HepG2 (cell line): ENCODE results near the gene DNM3. TPM values are rescaled to one million over a fixed set of nuclear protein-coding genes. Genes with fewer than 3 reads are reported as not detected.

Experiments
- ATAC-seq: fragments of 200-7000 bp; cut with Tn5 transposase; 3 replicates; pipeline ENCODE4 v1.9.1; 2020; ENCODE audit warnings: mild to moderate bottlenecking, moderate library complexity
- BruUV-seq: library from RNA; stranded (reverse); fragments of 400-500 nt; replicated peaks from 2 replicates; lab custom pipeline; 2021; lab: Mats Ljungman, UMichigan
- CTCF ChIA-PET: fragments of 300-600 bp; formaldehyde crosslinking; extraction: SDS; loops from one replicate; lab custom pipeline; 2021; ENCODE audit warnings: low total read pairs, inconsistent platforms, low intra/inter-chr PET ratio; lab: Yijun Ruan, JAX
- POLR2A ChIA-PET: fragments of 350-600 bp; sonication (Branson Sonifier 250); formaldehyde crosslinking; loops from one replicate; lab custom pipeline; 2020; ENCODE audit warnings: antibody characterized with exemption, inconsistent platforms; lab: Yijun Ruan, JAX
- DNase-seq: peaks from one replicate; pipeline ENCODE4 v3.0.0-alpha.2; 2015; ENCODE audit warnings: low spot score
- FAIRE-seq: peaks from 3 replicates; lab custom pipeline; 2011; peaks lifted over from hg19 to GRCh38; lab: Jason Lieb, UNC
- H2AFZ ChIP-seq: one replicate; pipeline ENCODE4 v1.6.1; 2011; ENCODE audit warnings: low read length, inconsistent platforms
- H3K27ac ChIP-seq: fragments of 300-600 bp; 3 replicates; pipeline ENCODE4 v1.8.0; 2011; ENCODE audit warnings: mixed run types, mild to moderate bottlenecking, mixed read lengths, low read length, inconsistent platforms; ENCODE audit not compliant: insufficient read depth; ENCODE audit errors: extremely low read length
- H3K27me3 ChIP-seq, 2 experiments: fragments of 200-600 bp in 1 of 2; 2 replicates in 1 of 2; 3 replicates in 1 of 2; pipeline versions ENCODE4 v1.6.0 to v1.8.0; 2011; ENCODE audit warnings: low read length in 2 of 2, mild to moderate bottlenecking in 2 of 2, moderate library complexity in 2 of 2, inconsistent platforms in 1 of 2; ENCODE audit not compliant: insufficient read depth in 2 of 2, control insufficient read depth in 1 of 2
- H3K36me3 ChIP-seq, 2 experiments: fragments of 200-600 bp in 1 of 2; replicated peaks in 1 of 2; 2 replicates in 1 of 2; 3 replicates in 1 of 2; pipeline versions ENCODE4 v1.5.1 to v1.8.0; 2011; ENCODE audit warnings: low read length in 2 of 2, inconsistent platforms in 1 of 2; ENCODE audit not compliant: insufficient read depth in 2 of 2, control insufficient read depth in 1 of 2
- H3K4me1 ChIP-seq: 2 replicates; pipeline ENCODE4 v1.5.1; 2012; ENCODE audit warnings: low read length, inconsistent platforms; ENCODE audit not compliant: insufficient read depth
- H3K4me2 ChIP-seq: 2 replicates; pipeline ENCODE4 v1.6.0; 2011; ENCODE audit warnings: low read depth, low read length, inconsistent platforms
- H3K4me3 ChIP-seq, 3 experiments: fragments of 200-600 bp in 1 of 3; sonication (generic), shearing (Covaris generic) in 1 of 3; replicated peaks in 1 of 3; 2 replicates each; pipeline ENCODE4 v1.5.1; 2011 to 2016; ENCODE audit warnings: low read length in 3 of 3, inconsistent platforms in 2 of 3, low read depth in 2 of 3, mild to moderate bottlenecking in 2 of 3, control low read depth in 1 of 3, mixed read lengths in 1 of 3; ENCODE audit not compliant: insufficient read depth in 1 of 3
- H3K79me2 ChIP-seq: one replicate; pipeline ENCODE4 v1.6.1; 2011; ENCODE audit warnings: low read length, inconsistent platforms; ENCODE audit not compliant: insufficient read depth
- H3K9ac ChIP-seq: 2 replicates; pipeline ENCODE4 v1.6.0; 2011; ENCODE audit warnings: mild to moderate bottlenecking, low read depth, low read length, inconsistent platforms; ENCODE audit not compliant: insufficient read depth
- H3K9me3 ChIP-seq: 2 replicates; pipeline ENCODE4 v1.5.1; 2012; ENCODE audit warnings: mild to moderate bottlenecking, low read length
- H4K20me1 ChIP-seq: 2 replicates; pipeline ENCODE4 v1.6.0; 2011; ENCODE audit warnings: inconsistent platforms, mild to moderate bottlenecking, low read length, moderate library complexity; ENCODE audit not compliant: insufficient read depth
- ARHGAP35 ChIP-seq: sonication (generic); formaldehyde crosslinking; IDR thresholded peaks from 2 replicates; pipeline ENCODE4 v1.9.0; 2022; ENCODE audit warnings: mild to moderate bottlenecking, inconsistent platforms, moderate library complexity, missing genetic modification reagents, borderline replicate concordance
- CC2D1A ChIP-seq: sonication (generic); formaldehyde crosslinking; IDR thresholded peaks from 2 replicates; pipeline ENCODE4 v1.8.1; 2023; ENCODE audit warnings: mild to moderate bottlenecking, missing genetic modification reagents
- GZF1 ChIP-seq: sonication (generic); formaldehyde crosslinking; IDR thresholded peaks from 2 replicates; pipeline ENCODE4 v1.5.1; 2020; ENCODE audit warnings: mild to moderate bottlenecking, missing genetic modification reagents
- HMG20A ChIP-seq: IDR thresholded peaks from 2 replicates; pipeline ENCODE4 v1.6.1; 2016; ENCODE audit warnings: borderline replicate concordance
- ZFP36L2 ChIP-seq: sonication (generic); formaldehyde crosslinking; IDR thresholded peaks from 2 replicates; pipeline ENCODE4 v1.4.0; 2020; ENCODE audit warnings: missing genetic modification reagents
- WGBS: methylation state at CpG from one replicate; pipeline ENCODE4 v1.1.6; 2017; ENCODE audit warnings: low lambda C conversion rate; 5-methylcytosine and 5-hydroxymethylcytosine counted together
- in situ Hi-C: cut with HindIII; loops from 2 replicates; pipeline ENCODE4 v1.10.0; 2017; ENCODE audit warnings: low pct_unique_long_range_greater_than_20kb; ENCODE audit not compliant: extremely low pct_ligation_motif_present
- intact Hi-C: fragments of 100-400 bp; cut with micrococcal nuclease; formaldehyde crosslinking; loops from one replicate; pipeline ENCODE4 v1.10.0; 2022; ENCODE audit not compliant: unreplicated experiment
- polyA plus RNA-seq, 8 experiments: library from polyadenylated mRNA; depleted of rRNA in 3 of 8; stranded (reverse) in 7 of 8; unstranded in 1 of 8; fragments of >200 nt; fragmentation: Illumina TruSeq in 4 of 8; extraction: Trizol in 4 of 8; gene quantifications; 2 replicates each; pipeline versions ENCODE4 v1.2.1 to v1.2.3, GENCODE V29; 2011 to 2016; ENCODE audit warnings: low read depth in 4 of 8, missing spikeins in 1 of 8, mixed read lengths in 1 of 8; ENCODE audit not compliant: insufficient read depth in 1 of 8
- total RNA-seq, 5 experiments: library from RNA; depleted of rRNA; stranded (reverse); fragments of >200 nt; fragmentation: Illumina TruSeq; extraction: Trizol; gene quantifications; 2 replicates each; pipeline ENCODE4 v1.2.3, GENCODE V29; 2016; ENCODE audit warnings: low read depth in 1 of 5
- TF ChIP-seq, protein P1 (sequence below): sonication (generic); formaldehyde crosslinking; IDR thresholded peaks from 2 replicates; pipeline ENCODE4 v1.9.0; 2021; ENCODE audit warnings: missing genetic modification reagents, borderline replicate concordance
- TF ChIP-seq, protein P2 (sequence below): sonication (generic); formaldehyde crosslinking; IDR thresholded peaks from 2 replicates; pipeline ENCODE4 v1.8.1; 2022; ENCODE audit warnings: low read depth, mild to moderate bottlenecking, missing genetic modification reagents
- TF ChIP-seq, protein P3 (sequence below): sonication (generic); formaldehyde crosslinking; IDR thresholded peaks from 2 replicates; pipeline ENCODE4 v1.8.1; 2022; ENCODE audit warnings: mild to moderate bottlenecking, missing genetic modification reagents
- TF ChIP-seq, protein P4 (sequence below): sonication (generic); formaldehyde crosslinking; conservative IDR thresholded peaks from 2 replicates; pipeline ENCODE4 v1.4.0; 2020; ENCODE audit warnings: missing genetic modification reagents

DNM3 gene
- total and polyA plus RNA-seq, 2 of the 13 experiments (the other 11 are each of a cell fraction or from before 2014, with no cell fraction given), result 0.05 TPM; not detected in 1

DNA sequence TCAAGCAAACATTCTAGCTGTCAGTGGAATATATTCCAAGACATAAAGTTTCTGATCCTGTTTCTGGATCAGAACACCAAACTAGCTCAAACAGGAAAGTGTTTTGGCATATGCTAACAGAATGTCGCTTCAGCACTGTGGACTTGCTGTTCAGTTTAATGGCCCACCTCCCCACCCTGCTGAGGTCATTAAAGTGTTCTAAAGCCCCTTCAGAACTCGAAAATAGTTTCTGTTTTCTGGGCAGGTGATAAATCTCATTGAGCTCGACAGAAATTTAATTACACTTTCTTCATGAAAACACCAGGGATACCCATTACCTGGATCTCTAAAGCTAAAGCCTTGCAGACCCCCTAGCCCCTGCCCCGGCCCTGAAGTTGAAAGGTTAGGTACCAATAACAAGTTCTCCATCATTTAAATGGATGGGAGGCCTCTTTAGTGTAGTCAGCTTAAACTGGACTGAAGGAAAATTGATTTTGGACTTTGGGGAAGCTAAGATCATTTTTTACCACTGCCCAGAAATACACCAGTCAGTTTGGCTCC, 575.3 kb downstream of the DNM3 start:
- no peaks in the 10 kb centered on the region for H4K20me1 ChIP-seq
- in situ Hi-C loops (no loop called here), intact Hi-C loops (no loop called here)
- TF ChIP-seq ARHGAP35 (CRISPR knock-in tag) (no peak), ZFP36L2 (CRISPR knock-in tag) (no peak)
- TF ChIP-seq, all 625 proteins: peak for 0
- Histone ChIP-seq H3K4me1 (no peaks in the 10 kb centered on the region), H3K27me3 (no peaks in the 10 kb centered on the region), H3K27ac (no peak overlapping the region), H3K4me3 (no peak overlapping the region), H3K79me2 (no peaks in the 10 kb centered on the region), H3K9ac (no peak overlapping the region), H3K36me3 (no peaks in the 10 kb centered on the region), H2AFZ (no peak overlapping the region), H3K9me3 (no peaks in the 10 kb centered on the region), H3K4me2 (no peak overlapping the region)
- ChIA-PET CTCF (no interaction called here), POLR2A (no interaction called here)
- ATAC-seq (no peak), FAIRE-seq (no peak), DNase-seq (no peak)
- 10% methylated on average over 4 of the region's 4 CpGs for WGBS
- no TSS peak for BruUV-seq

DNA sequence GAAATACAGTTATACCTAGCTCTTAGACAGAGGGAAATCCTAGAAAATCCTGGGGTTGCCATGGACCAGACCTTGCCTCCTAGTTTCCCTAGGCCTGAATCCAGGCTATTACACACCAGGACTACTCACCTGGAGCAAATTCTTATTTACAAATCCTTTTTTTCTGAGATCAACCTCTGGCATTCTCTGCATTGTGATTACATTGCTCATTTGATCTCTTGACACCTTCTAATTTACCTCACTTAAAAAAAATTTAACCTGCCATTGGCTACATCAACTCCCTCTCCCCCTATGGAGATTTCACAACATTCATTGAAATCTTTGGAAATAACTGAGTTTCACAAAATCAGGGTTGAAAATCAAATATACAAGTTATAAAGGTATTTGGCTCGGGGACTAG, 576.3 kb downstream of the DNM3 start:
- Histone ChIP-seq H3K27ac (no peak overlapping the region), H2AFZ (no peak overlapping the region), H3K9ac (no peak overlapping the region), H3K36me3 (no peaks in the 10 kb centered on the region), H3K79me2 (no peaks in the 10 kb centered on the region), H3K9me3 (no peaks in the 10 kb centered on the region), H3K27me3 (no peaks in the 10 kb centered on the region), H3K4me1 (no peaks in the 10 kb centered on the region), H3K4me3 (no peak overlapping the region), H3K4me2 (no peak overlapping the region), H4K20me1 (no peaks in the 10 kb centered on the region)
- no TSS peak for BruUV-seq
- ATAC-seq (no peak), DNase-seq (no peak), FAIRE-seq (no peak)
- WGBS, result 44% methylated on average over 1 of the region's 1 CpG
- CTCF ChIA-PET, result no interaction called here
- intact Hi-C loops (no loop called here), in situ Hi-C loops (no loop called here)
- POLR2A ChIA-PET, result no interaction called here
- no peak for TF ChIP-seq HMG20A (CRISPR knock-in tag)
- TF ChIP-seq, protein P1, sequence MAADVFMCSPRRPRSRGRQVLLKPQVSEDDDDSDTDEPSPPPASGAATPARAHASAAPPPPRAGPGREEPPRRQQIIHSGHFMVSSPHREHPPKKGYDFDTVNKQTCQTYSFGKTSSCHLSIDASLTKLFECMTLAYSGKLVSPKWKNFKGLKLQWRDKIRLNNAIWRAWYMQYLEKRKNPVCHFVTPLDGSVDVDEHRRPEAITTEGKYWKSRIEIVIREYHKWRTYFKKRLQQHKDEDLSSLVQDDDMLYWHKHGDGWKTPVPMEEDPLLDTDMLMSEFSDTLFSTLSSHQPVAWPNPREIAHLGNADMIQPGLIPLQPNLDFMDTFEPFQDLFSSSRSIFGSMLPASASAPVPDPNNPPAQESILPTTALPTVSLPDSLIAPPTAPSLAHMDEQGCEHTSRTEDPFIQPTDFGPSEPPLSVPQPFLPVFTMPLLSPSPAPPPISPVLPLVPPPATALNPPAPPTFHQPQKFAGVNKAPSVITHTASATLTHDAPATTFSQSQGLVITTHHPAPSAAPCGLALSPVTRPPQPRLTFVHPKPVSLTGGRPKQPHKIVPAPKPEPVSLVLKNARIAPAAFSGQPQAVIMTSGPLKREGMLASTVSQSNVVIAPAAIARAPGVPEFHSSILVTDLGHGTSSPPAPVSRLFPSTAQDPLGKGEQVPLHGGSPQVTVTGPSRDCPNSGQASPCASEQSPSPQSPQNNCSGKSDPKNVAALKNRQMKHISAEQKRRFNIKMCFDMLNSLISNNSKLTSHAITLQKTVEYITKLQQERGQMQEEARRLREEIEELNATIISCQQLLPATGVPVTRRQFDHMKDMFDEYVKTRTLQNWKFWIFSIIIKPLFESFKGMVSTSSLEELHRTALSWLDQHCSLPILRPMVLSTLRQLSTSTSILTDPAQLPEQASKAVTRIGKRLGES (CRISPR knock-in tag), result no peak
- TF ChIP-seq, protein P2, sequence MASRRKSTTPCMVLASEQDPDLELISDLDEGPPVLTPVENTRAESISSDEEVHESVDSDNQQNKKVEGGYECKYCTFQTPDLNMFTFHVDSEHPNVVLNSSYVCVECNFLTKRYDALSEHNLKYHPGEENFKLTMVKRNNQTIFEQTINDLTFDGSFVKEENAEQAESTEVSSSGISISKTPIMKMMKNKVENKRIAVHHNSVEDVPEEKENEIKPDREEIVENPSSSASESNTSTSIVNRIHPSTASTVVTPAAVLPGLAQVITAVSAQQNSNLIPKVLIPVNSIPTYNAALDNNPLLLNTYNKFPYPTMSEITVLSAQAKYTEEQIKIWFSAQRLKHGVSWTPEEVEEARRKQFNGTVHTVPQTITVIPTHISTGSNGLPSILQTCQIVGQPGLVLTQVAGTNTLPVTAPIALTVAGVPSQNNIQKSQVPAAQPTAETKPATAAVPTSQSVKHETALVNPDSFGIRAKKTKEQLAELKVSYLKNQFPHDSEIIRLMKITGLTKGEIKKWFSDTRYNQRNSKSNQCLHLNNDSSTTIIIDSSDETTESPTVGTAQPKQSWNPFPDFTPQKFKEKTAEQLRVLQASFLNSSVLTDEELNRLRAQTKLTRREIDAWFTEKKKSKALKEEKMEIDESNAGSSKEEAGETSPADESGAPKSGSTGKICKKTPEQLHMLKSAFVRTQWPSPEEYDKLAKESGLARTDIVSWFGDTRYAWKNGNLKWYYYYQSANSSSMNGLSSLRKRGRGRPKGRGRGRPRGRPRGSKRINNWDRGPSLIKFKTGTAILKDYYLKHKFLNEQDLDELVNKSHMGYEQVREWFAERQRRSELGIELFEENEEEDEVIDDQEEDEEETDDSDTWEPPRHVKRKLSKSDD (CRISPR knock-in tag), result no peak
- no peak for TF ChIP-seq GZF1 (CRISPR knock-in tag)
- no peak for TF ChIP-seq CC2D1A
- TF ChIP-seq, protein P3, sequence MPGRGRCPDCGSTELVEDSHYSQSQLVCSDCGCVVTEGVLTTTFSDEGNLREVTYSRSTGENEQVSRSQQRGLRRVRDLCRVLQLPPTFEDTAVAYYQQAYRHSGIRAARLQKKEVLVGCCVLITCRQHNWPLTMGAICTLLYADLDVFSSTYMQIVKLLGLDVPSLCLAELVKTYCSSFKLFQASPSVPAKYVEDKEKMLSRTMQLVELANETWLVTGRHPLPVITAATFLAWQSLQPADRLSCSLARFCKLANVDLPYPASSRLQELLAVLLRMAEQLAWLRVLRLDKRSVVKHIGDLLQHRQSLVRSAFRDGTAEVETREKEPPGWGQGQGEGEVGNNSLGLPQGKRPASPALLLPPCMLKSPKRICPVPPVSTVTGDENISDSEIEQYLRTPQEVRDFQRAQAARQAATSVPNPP (CRISPR knock-in tag), result no peak
- TF ChIP-seq, protein P4, sequence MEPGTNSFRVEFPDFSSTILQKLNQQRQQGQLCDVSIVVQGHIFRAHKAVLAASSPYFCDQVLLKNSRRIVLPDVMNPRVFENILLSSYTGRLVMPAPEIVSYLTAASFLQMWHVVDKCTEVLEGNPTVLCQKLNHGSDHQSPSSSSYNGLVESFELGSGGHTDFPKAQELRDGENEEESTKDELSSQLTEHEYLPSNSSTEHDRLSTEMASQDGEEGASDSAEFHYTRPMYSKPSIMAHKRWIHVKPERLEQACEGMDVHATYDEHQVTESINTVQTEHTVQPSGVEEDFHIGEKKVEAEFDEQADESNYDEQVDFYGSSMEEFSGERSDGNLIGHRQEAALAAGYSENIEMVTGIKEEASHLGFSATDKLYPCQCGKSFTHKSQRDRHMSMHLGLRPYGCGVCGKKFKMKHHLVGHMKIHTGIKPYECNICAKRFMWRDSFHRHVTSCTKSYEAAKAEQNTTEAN (CRISPR knock-in tag), result no peak
